ENCODE results near the gene APBA3. TPM values are rescaled to one million over a fixed set of nuclear protein-coding genes. Genes with fewer than 3 reads are reported as not detected.

APBA3 gene
- polyA plus RNA-seq, 2 of the 4 experiments (the other 2 are of a cell fraction) = 5.5 to 10.0 TPM

DNA sequence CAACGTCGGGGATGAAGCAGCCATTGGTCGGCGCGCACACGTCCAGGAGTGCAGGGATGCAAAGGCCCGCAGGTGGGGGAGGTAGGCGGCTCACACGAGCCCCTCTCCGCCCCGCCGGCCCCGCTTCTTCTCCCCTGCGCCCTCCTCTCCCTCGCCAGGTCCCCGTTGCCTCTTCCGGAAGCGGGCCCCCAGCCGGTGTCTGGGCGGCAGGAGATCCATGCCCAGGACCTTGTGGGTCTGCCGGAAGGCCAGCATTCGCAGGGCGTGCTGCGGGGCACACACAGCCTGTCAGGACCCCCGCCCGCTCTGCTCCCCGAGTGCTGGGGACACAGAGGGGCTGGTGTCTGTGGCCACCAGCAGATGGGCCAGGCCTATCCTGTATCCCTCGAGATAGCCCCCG, 44.4 kb upstream of the APBA3 start:
- no peak for ATAC-seq
- H3K27ac ChIP-seq = no peak overlapping the region
- no peak overlapping the region for H3K4me2 ChIP-seq
- WGBS (ENCODE audit: missing lambda C conversion rate) = 69% methylated on average over 12 of the region's 29 CpGs
- no peak for DNase-seq (ENCODE audit: low read depth in 1 of 2, low spot score in 1 of 2)
- no peak for TF ChIP-seq SREBF2 (IDR thresholded peaks at IDR 0.05)
- TF ChIP-seq RCOR1 (IDR thresholded peaks at IDR 0.05; ENCODE audit: low read depth, low read length) = no peak
- no peak for TF ChIP-seq ELK1 (IDR thresholded peaks at IDR 0.05; ENCODE audit: low read depth, low read length)
- no peak for TF ChIP-seq CHD2 (IDR thresholded peaks at IDR 0.05; ENCODE audit: low read length, partially characterized antibody)
- TF ChIP-seq, protein P1, sequence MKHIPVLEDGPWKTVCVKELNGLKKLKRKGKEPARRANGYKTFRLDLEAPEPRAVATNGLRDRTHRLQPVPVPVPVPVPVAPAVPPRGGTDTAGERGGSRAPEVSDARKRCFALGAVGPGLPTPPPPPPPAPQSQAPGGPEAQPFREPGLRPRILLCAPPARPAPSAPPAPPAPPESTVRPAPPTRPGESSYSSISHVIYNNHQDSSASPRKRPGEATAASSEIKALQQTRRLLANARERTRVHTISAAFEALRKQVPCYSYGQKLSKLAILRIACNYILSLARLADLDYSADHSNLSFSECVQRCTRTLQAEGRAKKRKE (CRISPR knock-in tag; IDR thresholded peaks at IDR 0.05; ENCODE audit: low read depth) = no peak
- TF ChIP-seq, protein P2, sequence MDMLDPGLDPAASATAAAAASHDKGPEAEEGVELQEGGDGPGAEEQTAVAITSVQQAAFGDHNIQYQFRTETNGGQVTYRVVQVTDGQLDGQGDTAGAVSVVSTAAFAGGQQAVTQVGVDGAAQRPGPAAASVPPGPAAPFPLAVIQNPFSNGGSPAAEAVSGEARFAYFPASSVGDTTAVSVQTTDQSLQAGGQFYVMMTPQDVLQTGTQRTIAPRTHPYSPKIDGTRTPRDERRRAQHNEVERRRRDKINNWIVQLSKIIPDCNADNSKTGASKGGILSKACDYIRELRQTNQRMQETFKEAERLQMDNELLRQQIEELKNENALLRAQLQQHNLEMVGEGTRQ (IDR thresholded peaks at IDR 0.05) = no peak
- no peak for TF ChIP-seq ZFP36 (IDR thresholded peaks at IDR 0.05; ENCODE audit: borderline replicate concordance, partially characterized antibody)
- CTCF ChIA-PET = interaction anchor here (1.4 kb wide), 1 partner anchor 157 kb away, joined by 3 read pairs; no protein-coding TSS in a partner anchor
- POLR2A ChIA-PET = no interaction called here
- H3K9me3 ChIP-seq = no peaks in the 10 kb centered on the region
- no peak overlapping the region for H3K4me3 ChIP-seq
- no peaks in the 10 kb centered on the region for H3K4me1 ChIP-seq
- FAIRE-seq = no peak

DNA sequence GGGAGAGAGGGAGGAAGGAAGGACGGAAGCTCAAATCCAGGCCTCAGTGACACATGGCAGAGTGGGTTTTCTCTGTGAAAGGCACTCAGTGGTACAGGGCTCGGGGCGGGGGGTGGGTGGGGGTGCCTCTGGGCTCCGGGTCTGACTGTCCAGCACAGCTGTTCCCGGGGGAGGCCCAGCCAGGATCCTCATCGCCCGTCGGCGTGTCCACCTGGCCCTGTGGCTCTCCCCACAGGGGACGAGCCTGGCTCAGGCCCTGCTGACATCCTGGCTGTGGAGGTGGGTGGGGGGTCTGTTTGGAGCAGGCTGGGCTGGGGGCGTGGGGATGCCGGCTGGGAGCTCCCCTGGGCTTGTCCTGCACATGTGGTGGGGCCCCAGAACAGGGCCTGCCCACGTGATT, 42.9 kb upstream of the APBA3 start:
- CTCF ChIA-PET = interaction anchor here (1.1 kb wide), 1 partner anchor 17 kb away, joined by 5 read pairs; no protein-coding TSS in a partner anchor
- no peak for ATAC-seq

GRCh38 chr19:3803986-3804385, 42.5 kb upstream of the APBA3 start:
- FAIRE-seq = no peak
- ATAC-seq = no peak
- DNase-seq (ENCODE audit: low read depth in 1 of 2, low spot score in 1 of 2) = no peak
- Histone ChIP-seq H3K4me2 (no peak overlapping the region), H3K9me3 (no peaks in the 10 kb centered on the region), H3K4me1 (no peaks in the 10 kb centered on the region), H3K4me3 (no peak overlapping the region), H3K27ac (no peak overlapping the region)
- ChIA-PET POLR2A (no interaction called here), CTCF (interaction anchor here (1.1 kb wide), 1 partner anchor 18 kb away, joined by 5 read pairs; no protein-coding TSS in a partner anchor)
- TF ChIP-seq, protein P3, sequence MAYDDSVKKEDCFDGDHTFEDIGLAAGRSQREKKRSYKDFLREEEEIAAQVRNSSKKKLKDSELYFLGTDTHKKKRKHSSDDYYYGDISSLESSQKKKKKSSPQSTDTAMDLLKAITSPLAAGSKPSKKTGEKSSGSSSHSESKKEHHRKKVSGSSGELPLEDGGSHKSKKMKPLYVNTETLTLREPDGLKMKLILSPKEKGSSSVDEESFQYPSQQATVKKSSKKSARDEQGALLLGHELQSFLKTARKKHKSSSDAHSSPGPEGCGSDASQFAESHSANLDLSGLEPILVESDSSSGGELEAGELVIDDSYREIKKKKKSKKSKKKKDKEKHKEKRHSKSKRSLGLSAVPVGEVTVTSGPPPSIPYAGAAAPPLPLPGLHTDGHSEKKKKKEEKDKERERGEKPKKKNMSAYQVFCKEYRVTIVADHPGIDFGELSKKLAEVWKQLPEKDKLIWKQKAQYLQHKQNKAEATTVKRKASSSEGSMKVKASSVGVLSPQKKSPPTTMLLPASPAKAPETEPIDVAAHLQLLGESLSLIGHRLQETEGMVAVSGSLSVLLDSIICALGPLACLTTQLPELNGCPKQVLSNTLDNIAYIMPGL (CRISPR knock-in tag; IDR thresholded peaks at IDR 0.05; ENCODE audit: borderline replicate concordance) = no peak
- TF ChIP-seq HDAC2 (IDR thresholded peaks at IDR 0.05) (no peak), CEBPB (IDR thresholded peaks at IDR 0.05) (no peak), ZNF302 (CRISPR knock-in tag; IDR thresholded peaks at IDR 0.05) (no peak), RAD21 (conservative IDR thresholded peaks at IDR 0.05 in 1 of 2, IDR thresholded peaks at IDR 0.05 in 1 of 2) (no peak), CHD4 (IDR thresholded peaks at IDR 0.05; ENCODE audit: borderline replicate concordance) (no peak)
- TF ChIP-seq, protein P4, sequence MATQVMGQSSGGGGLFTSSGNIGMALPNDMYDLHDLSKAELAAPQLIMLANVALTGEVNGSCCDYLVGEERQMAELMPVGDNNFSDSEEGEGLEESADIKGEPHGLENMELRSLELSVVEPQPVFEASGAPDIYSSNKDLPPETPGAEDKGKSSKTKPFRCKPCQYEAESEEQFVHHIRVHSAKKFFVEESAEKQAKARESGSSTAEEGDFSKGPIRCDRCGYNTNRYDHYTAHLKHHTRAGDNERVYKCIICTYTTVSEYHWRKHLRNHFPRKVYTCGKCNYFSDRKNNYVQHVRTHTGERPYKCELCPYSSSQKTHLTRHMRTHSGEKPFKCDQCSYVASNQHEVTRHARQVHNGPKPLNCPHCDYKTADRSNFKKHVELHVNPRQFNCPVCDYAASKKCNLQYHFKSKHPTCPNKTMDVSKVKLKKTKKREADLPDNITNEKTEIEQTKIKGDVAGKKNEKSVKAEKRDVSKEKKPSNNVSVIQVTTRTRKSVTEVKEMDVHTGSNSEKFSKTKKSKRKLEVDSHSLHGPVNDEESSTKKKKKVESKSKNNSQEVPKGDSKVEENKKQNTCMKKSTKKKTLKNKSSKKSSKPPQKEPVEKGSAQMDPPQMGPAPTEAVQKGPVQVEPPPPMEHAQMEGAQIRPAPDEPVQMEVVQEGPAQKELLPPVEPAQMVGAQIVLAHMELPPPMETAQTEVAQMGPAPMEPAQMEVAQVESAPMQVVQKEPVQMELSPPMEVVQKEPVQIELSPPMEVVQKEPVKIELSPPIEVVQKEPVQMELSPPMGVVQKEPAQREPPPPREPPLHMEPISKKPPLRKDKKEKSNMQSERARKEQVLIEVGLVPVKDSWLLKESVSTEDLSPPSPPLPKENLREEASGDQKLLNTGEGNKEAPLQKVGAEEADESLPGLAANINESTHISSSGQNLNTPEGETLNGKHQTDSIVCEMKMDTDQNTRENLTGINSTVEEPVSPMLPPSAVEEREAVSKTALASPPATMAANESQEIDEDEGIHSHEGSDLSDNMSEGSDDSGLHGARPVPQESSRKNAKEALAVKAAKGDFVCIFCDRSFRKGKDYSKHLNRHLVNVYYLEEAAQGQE (IDR thresholded peaks at IDR 0.05) = no peak
- WGBS (ENCODE audit: missing lambda C conversion rate) = 86% methylated on average over 4 of the region's 10 CpGs

More for the DNA sequence above, 42.9 kb upstream of the APBA3 start:
- Histone ChIP-seq H3K9me3 (no peaks in the 10 kb centered on the region), H3K27ac (no peak overlapping the region), H3K4me2 (no peak overlapping the region), H3K4me3 (no peak overlapping the region), H3K4me1 (no peaks in the 10 kb centered on the region)
- WGBS (ENCODE audit: missing lambda C conversion rate) = 73% methylated on average over 2 of the region's 13 CpGs
- FAIRE-seq (no peak), DNase-seq (ENCODE audit: low read depth in 1 of 2, low spot score in 1 of 2) (no peak)
- POLR2A ChIA-PET = no interaction called here
- TF ChIP-seq CEBPB (IDR thresholded peaks at IDR 0.05) (no peak), CBX2 (IDR thresholded peaks at IDR 0.05; ENCODE audit: borderline replicate concordance, low read depth) (no peak), CTCF (IDR thresholded peaks at IDR 0.05) (no peak), ZNF302 (CRISPR knock-in tag; IDR thresholded peaks at IDR 0.05) (no peak), ZC3H11A (IDR thresholded peaks at IDR 0.05) (no peak), JUNB (IDR thresholded peaks at IDR 0.05) (no peak), FOSB (CRISPR knock-in tag; IDR thresholded peaks at IDR 0.05) (no peak), NFE2L2 (conservative IDR thresholded peaks at IDR 0.05; ENCODE audit: low read length) (no peak), KDM5A (IDR thresholded peaks at IDR 0.05) (no peak)

Measured in A549 (cell line).